Parathyroid adenoma (tissue), 2 donors: ENCODE measurements around the gene DGKI.

Source experiments
- H2AFZ ChIP-seq: fragments of 300-600 bp; sonication (generic); one replicate; pipeline ENCODE4 v1.7.0; 2017; ENCODE audit warnings: antibody characterized with exemption, mild to moderate bottlenecking
- H3K27ac ChIP-seq: fragments of 300-600 bp; sonication (generic); one replicate; pipeline ENCODE4 v1.7.0; 2017
- H3K27me3 ChIP-seq: fragments of 300-600 bp; sonication (generic); one replicate; pipeline ENCODE4 v1.7.0; 2017; ENCODE audit warnings: low read length; ENCODE audit not compliant: control insufficient read depth, insufficient read depth
- H3K36me3 ChIP-seq: fragments of 300-600 bp; sonication (generic); one replicate; pipeline ENCODE4 v1.7.0; 2017; ENCODE audit warnings: low read length; ENCODE audit not compliant: control insufficient read depth, insufficient read depth
- H3K4me1 ChIP-seq: fragments of 300-600 bp; sonication (generic); one replicate; pipeline ENCODE4 v1.7.0; 2017; ENCODE audit warnings: control low read depth
- H3K4me2 ChIP-seq: fragments of 300-600 bp; sonication (generic); one replicate; pipeline ENCODE4 v1.7.0; 2017; ENCODE audit warnings: low read length
- H3K4me3 ChIP-seq: fragments of 300-600 bp; sonication (generic); one replicate; pipeline ENCODE4 v1.7.0; 2017; ENCODE audit warnings: low read depth, low read length
- H3K79me2 ChIP-seq: fragments of 300-600 bp; sonication (generic); one replicate; pipeline ENCODE4 v1.7.0; 2017; ENCODE audit warnings: control low read depth
- H3K9ac ChIP-seq: fragments of 300-600 bp; sonication (generic); one replicate; pipeline ENCODE4 v1.7.0; 2017; ENCODE audit warnings: mild to moderate bottlenecking
- H3K9me3 ChIP-seq: fragments of 300-600 bp; sonication (generic); one replicate; pipeline ENCODE4 v1.7.0; 2017; ENCODE audit warnings: low read length; ENCODE audit not compliant: control insufficient read depth
- TF ChIP-seq, protein P1 (sequence below): fragments of 300-600 bp; sonication (generic); IDR thresholded peaks from one replicate; pipeline ENCODE4 v1.7.0; 2017; ENCODE audit warnings: antibody characterized with exemption, mild to moderate bottlenecking
- donor health status: primary hyperparathyroidism.

DGKI gene

DNA sequence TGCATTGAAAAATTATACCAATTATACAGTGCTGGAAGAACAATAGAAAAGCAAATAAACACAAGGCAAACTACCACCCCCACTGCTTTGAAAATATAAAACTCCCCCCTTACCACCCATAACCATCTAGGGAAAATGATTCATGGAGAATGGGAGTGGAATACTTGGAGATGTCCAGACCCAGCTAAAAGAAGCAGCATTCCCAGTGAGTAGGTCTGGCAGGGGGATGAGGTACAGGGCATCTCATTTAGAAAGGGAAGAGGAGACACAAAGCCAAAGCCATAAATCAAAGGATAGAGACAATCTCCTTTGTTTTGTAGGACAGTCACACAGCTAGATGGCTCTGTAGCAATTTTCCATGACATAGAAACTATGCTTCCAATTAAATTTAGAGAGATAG, 36.0 kb upstream of the DGKI start:
- H3K36me3 ChIP-seq, result no peaks in the 10 kb centered on the region

GRCh38 chr7:137882261-137882668, 35.5 kb upstream of the DGKI start:
- TF ChIP-seq, protein P1, sequence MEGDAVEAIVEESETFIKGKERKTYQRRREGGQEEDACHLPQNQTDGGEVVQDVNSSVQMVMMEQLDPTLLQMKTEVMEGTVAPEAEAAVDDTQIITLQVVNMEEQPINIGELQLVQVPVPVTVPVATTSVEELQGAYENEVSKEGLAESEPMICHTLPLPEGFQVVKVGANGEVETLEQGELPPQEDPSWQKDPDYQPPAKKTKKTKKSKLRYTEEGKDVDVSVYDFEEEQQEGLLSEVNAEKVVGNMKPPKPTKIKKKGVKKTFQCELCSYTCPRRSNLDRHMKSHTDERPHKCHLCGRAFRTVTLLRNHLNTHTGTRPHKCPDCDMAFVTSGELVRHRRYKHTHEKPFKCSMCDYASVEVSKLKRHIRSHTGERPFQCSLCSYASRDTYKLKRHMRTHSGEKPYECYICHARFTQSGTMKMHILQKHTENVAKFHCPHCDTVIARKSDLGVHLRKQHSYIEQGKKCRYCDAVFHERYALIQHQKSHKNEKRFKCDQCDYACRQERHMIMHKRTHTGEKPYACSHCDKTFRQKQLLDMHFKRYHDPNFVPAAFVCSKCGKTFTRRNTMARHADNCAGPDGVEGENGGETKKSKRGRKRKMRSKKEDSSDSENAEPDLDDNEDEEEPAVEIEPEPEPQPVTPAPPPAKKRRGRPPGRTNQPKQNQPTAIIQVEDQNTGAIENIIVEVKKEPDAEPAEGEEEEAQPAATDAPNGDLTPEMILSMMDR, result no peak
- Histone ChIP-seq H3K4me3 (no peak overlapping the region), H3K79me2 (peaks cover 3% of the 10 kb centered on the region), H2AFZ (no peak overlapping the region), H3K27ac (no peak overlapping the region), H3K4me1 (no peaks in the 10 kb centered on the region), H3K36me3 (no peaks in the 10 kb centered on the region), H3K9ac (no peak overlapping the region), H3K9me3 (no peaks in the 10 kb centered on the region), H3K27me3 (no peaks in the 10 kb centered on the region), H3K4me2 (no peak overlapping the region)

More for the DNA sequence above, 36.0 kb upstream of the DGKI start:
- Histone ChIP-seq H3K9ac (no peak overlapping the region), H3K27me3 (no peaks in the 10 kb centered on the region), H3K27ac (no peak overlapping the region), H3K4me2 (no peak overlapping the region), H2AFZ (no peak overlapping the region), H3K4me3 (no peak overlapping the region), H3K4me1 (no peaks in the 10 kb centered on the region), H3K79me2 (peaks cover 3% of the 10 kb centered on the region), H3K9me3 (no peaks in the 10 kb centered on the region)
- TF ChIP-seq, protein P1, result no peak

DNA sequence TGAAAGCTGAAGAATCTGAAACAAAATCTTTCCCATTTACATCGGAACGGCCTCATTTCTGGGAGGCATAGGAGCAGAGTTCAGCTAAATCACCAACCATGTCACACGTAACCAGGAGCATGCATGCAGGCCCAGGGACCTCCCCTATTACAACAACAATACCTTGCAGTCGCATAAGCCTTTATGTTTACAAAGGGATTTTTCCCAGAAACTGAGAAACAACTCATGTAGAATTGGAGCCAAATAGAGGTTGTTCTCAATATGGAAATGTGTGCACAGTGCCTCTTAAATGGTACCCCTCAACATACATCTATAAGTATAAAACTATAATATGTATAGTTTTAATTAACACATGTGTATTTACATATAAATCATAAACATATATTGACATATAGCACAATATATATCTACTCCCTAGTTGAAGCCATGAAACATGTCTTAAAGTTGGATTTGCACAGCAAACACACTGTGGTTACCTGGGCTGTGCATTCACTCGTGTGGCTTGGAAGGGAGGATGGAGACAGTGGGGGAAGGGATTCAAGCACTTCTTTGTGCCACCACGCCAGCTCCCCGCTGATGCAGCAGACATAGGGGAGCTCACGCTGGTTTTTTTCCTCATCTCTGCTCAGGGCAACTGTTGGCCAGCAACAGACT, 35.0 kb upstream of the DGKI start:
- H3K36me3 ChIP-seq, result no peaks in the 10 kb centered on the region
- no peak overlapping the region for H3K4me3 ChIP-seq
- H3K9ac ChIP-seq, result no peak overlapping the region
- no peak overlapping the region for H2AFZ ChIP-seq
- H3K9me3 ChIP-seq, result no peaks in the 10 kb centered on the region
- H3K4me1 ChIP-seq, result no peaks in the 10 kb centered on the region
- no peaks in the 10 kb centered on the region for H3K27me3 ChIP-seq
- TF ChIP-seq, protein P1, result no peak
- no peaks in the 10 kb centered on the region for H3K79me2 ChIP-seq
- H3K4me2 ChIP-seq, result no peak overlapping the region
- no peak overlapping the region for H3K27ac ChIP-seq

- H3K9me3 ChIP-seq, result no peaks in the 10 kb centered on the region
- TF ChIP-seq, protein P1, result no peak
- H3K27me3 ChIP-seq, result no peaks in the 10 kb centered on the region
- no peak overlapping the region for H3K27ac ChIP-seq
- no peak overlapping the region for H2AFZ ChIP-seq
- H3K9ac ChIP-seq, result no peak overlapping the region
- H3K4me3 ChIP-seq, result no peak overlapping the region
- no peaks in the 10 kb centered on the region for H3K79me2 ChIP-seq
- H3K4me2 ChIP-seq, result no peak overlapping the region
- H3K4me1 ChIP-seq, result no peaks in the 10 kb centered on the region
- no peaks in the 10 kb centered on the region for H3K36me3 ChIP-seq
Measured at GRCh38 chr7:137880432-137880831, 33.7 kb upstream of the DGKI start.
